Activated CD4-positive, alpha-beta memory T cell treated with anti-CD3 and anti-CD28 coated beads, Interleukin-2, amount 10 ng/mL, durations not matched to agents 7 days and 5 days (primary cell): ENCODE measurements around the gene COPZ2. TPM values are rescaled to one million over a fixed set of nuclear protein-coding genes. Genes with fewer than 3 reads are reported as not detected.
A peak's percentile ranks its signal among the peaks of the same experiment; 100 is the strongest.

Source experiments
- CTCF ChIA-PET: fragments of 350-600 bp; sonication (Branson Sonifier 250); formaldehyde crosslinking; loops from one replicate; lab custom pipeline; 2021; ENCODE audit warnings: antibody characterized with exemption, inconsistent platforms; lab: Charles Lee
- POLR2A ChIA-PET: fragments of 350-600 bp; sonication (Branson Sonifier 250); formaldehyde crosslinking; loops from one replicate; lab custom pipeline; 2021; ENCODE audit warnings: antibody characterized with exemption; lab: Charles Lee
- DNase-seq: peaks from one replicate; pipeline ENCODE4 v3.0.0-alpha.2; 2020
- H3K27ac Mint-ChIP-seq: one replicate; pipeline ENCODE4 v1.8.0; 2021; ENCODE audit warnings: mild to moderate bottlenecking, mixed read lengths
- H3K27me3 Mint-ChIP-seq: one replicate; pipeline ENCODE4 v1.8.0; 2021; ENCODE audit warnings: mixed read lengths
- H3K36me3 Mint-ChIP-seq: one replicate; pipeline ENCODE4 v1.8.0; 2021; ENCODE audit warnings: low read depth, mixed read lengths
- H3K4me1 Mint-ChIP-seq: one replicate; pipeline ENCODE4 v1.8.0; 2021; ENCODE audit warnings: mixed read lengths
- H3K4me3 Mint-ChIP-seq: one replicate; pipeline ENCODE4 v1.8.0; 2021; ENCODE audit warnings: mild to moderate bottlenecking, mixed read lengths
- H3K9me3 Mint-ChIP-seq: one replicate; pipeline ENCODE4 v1.8.0; 2021; ENCODE audit warnings: mixed read lengths
- total RNA-seq, 2 experiments: library from RNA; stranded (reverse); gene quantifications; one replicate each; pipeline ENCODE4 v1.2.3, GENCODE V29; 2021

The COPZ2 gene
- total RNA-seq, 2 experiments from 2014 or later: 7.4 to 11.5 TPM

DNA sequence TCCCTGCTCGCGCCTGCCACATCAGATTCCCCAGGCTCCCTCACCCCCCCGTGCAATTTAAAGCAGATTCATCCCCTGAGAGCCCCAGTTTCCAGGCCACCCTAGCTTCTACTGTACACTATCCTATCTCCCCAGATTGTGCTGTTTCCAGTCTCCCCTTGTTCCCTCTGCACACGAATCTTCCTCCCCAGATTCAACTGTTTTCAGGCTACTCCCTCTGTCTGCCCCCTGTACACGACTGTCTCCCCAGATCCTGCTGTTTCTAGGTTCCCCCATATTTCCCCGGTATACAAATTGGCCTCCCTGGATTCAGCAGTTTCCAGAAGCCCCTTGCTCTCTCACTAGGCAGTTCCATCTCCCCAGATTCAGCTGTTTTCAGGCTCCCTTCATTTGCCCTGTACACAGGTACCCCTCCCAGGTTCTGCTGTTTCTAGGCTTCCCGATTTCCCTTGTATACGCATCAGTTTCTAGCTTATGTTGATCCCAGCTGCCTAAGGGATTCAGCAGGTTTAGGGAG is 22.9 kb downstream of the COPZ2 start:
- Mint-ChIP-seq H3K9me3 (no peaks in the 10 kb centered on the region), H3K36me3 (no peaks in the 10 kb centered on the region), H3K27me3 (peaks cover 36% of the 10 kb centered on the region), H3K4me3 (no peak overlapping the region), H3K4me1 (peaks cover 38% of the 10 kb centered on the region), H3K27ac (no peak overlapping the region)
- CTCF ChIA-PET: interaction anchor here (0.7 to 13.2 kb wide), 7 partner anchors 11 to 68 kb away, joined by 3 to 185 read pairs (median 7); partner anchors contain the start of gene CDK5RAP3
- POLR2A ChIA-PET: interaction anchor here (1.8 to 4.4 kb wide), 2 partner anchors 43 to 119 kb away, joined by 6 to 22 read pairs; partner anchors contain the start of genes CDK5RAP3 and SP2
- DNase-seq: no peak

DNA sequence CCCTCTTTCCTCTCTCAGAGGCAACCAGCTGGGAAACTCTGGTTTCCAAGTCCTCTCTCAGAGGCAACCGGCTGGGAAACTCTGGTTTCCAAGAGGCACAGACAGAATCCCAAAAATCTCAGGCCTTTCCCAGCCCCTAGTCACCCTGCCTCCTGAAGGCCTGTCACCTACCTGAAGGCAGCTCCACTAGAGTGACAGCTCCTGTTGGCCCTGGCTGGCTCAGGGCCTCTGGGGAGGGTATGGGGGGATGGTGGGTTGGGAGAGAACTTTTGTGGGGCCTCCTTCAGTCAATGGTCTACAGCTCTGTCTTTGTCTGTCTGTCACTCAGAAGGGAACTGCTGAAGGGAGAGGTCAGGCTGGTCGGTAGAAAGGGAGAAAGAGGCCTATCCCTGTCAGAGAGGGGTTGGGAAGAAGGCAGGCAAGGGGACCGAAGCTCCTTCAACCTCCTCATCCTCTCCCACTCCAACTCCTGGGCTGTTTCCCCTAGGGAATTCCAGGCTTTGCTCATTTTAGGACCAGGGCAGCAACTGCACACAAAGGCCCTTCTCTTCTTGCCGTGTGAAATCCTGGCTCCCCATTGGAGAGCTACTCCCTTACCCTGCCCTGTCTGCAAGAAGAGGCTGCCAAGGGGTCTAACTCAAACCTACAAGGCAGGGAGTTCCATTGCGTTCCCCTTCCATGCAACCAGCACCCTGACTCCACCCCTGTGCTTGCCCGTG is 23.6 kb downstream of the COPZ2 start:
- no peak overlapping the region for H3K27ac Mint-ChIP-seq
- no peak for DNase-seq
- ChIA-PET CTCF (interaction anchor here (0.6 to 13.2 kb wide), 7 partner anchors 12 to 98 kb away, joined by 3 to 185 read pairs (median 3); partner anchors contain the start of gene CDK5RAP3), POLR2A (interaction anchor here (1.1 to 4.4 kb wide), 3 partner anchors 24 to 118 kb away, joined by 3 to 22 read pairs (median 6); partner anchors contain the start of genes CDK5RAP3 and SP2)
- H3K9me3 Mint-ChIP-seq: no peaks in the 10 kb centered on the region
- H3K4me1 Mint-ChIP-seq: peaks cover 38% of the 10 kb centered on the region
- no peak overlapping the region for H3K4me3 Mint-ChIP-seq
- H3K27me3 Mint-ChIP-seq: peaks cover 39% of the 10 kb centered on the region
- no peaks in the 10 kb centered on the region for H3K36me3 Mint-ChIP-seq

DNA sequence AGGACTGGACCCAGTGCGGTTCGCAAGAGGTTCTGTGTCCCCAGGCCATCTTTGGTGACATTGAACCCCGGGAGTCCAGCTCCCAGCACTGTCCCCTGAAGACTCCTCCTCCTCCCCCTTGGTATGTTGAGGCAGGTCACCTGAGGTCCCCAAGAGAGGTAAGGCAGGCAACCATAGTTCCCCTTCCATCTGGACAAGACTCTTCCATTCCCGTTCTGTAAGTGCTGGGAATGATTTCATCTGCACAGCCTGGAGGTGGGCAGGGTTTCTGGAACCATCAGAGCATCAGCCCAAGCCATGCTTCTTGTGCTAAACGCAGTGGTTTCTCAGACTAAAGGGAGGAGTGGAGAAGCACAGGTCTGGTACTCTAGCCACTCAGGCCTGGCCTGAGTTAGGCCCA is 24.9 kb downstream of the COPZ2 start:
- H3K4me1 Mint-ChIP-seq: peaks cover 28% of the 10 kb centered on the region
- H3K27me3 Mint-ChIP-seq: peaks cover 42% of the 10 kb centered on the region
- ChIA-PET POLR2A (interaction anchor here (1.2 to 4.4 kb wide), 5 partner anchors 37 to 307 kb away, joined by 3 to 22 read pairs (median 5); partner anchors contain the start of genes CDK5RAP3 and SNX11), CTCF (interaction anchor here (0.7 to 13.2 kb wide), 11 partner anchors 8 to 96 kb away, joined by 3 to 185 read pairs (median 8); partner anchors contain the start of gene CDK5RAP3)
- H3K9me3 Mint-ChIP-seq: no peaks in the 10 kb centered on the region
- peak overlapping the region; percentile 42 for H3K4me3 Mint-ChIP-seq
- no peak overlapping the region for H3K27ac Mint-ChIP-seq
- DNase-seq: no peak
- H3K36me3 Mint-ChIP-seq: no peaks in the 10 kb centered on the region

DNA sequence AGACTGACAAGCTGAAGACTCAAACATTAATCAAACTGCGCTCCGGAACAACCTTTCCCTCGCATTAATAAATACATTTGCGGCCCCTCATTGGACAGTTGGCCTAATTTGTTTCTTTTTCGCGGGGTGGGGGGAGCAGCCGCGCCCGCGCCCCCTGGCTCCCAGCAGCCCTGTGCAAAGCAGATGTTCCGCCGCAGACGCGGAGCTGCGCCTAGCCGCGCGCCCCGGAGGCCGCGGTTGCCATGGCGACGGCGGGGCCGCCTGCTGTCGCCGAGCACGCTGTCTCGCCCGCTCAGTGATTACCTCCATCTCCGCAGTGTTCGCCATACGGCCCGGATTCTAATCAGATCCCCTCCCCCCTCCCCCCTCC is 25.5 kb downstream of the COPZ2 start:
- POLR2A ChIA-PET: interaction anchor here (0.5 to 4.4 kb wide), 7 partner anchors 29 to 320 kb away, joined by 3 to 22 read pairs (median 4); partner anchors contain the start of genes CDK5RAP3 and SNX11
- CTCF ChIA-PET: interaction anchor here (0.7 to 13.2 kb wide), 17 partner anchors 8 to 162 kb away, joined by 3 to 185 read pairs (median 6); partner anchors contain the start of genes CDK5RAP3 and SP6
- Mint-ChIP-seq H3K4me1 (peaks cover 23% of the 10 kb centered on the region), H3K4me3 (peak overlapping the region; percentile 73), H3K27me3 (peaks cover 46% of the 10 kb centered on the region), H3K9me3 (no peaks in the 10 kb centered on the region), H3K36me3 (no peaks in the 10 kb centered on the region), H3K27ac (no peak overlapping the region)
- peak; percentile 77 for DNase-seq

GRCh38 chr17:48011405-48012150 is 26.0 kb downstream of the COPZ2 start:
- Mint-ChIP-seq H3K4me3 (peak overlapping the region; percentile 73), H3K27me3 (peaks cover 49% of the 10 kb centered on the region), H3K36me3 (no peaks in the 10 kb centered on the region), H3K27ac (no peak overlapping the region), H3K4me1 (peaks cover 23% of the 10 kb centered on the region), H3K9me3 (no peaks in the 10 kb centered on the region)
- ChIA-PET CTCF (interaction anchor here (0.7 to 13.2 kb wide), 26 partner anchors 9 to 625 kb away, joined by 3 to 185 read pairs (median 5); partner anchors contain the start of genes CDK5RAP3 and SP6), POLR2A (interaction anchor here (0.5 to 4.4 kb wide), 8 partner anchors 28 to 320 kb away, joined by 3 to 22 read pairs (median 4); partner anchors contain the start of genes CDK5RAP3, NFE2L1 and SNX11)
- DNase-seq: peak; percentile 68

DNA sequence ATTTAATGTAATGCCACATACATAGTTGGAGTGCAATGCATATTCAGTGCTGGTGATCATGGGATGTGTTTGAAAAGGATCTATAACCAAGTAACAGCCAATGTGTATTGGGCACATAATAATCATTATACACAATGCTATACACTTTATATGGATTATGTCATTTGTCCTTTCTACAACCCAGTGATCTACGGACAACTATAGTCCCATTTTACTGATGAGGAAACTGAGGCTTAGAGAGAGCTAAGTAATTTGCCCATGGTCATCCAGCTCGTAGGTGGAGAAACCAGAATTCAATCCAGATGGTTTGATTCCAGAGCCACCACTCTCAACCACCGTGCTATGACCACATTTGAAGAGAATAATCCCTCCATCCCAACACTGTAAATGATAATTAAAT is 27.4 kb downstream of the COPZ2 start:
- peaks cover 21% of the 10 kb centered on the region for H3K4me1 Mint-ChIP-seq
- ChIA-PET POLR2A (interaction anchor here (4.4 kb wide), 1 partner anchor 38 kb away, joined by 22 read pairs; the partner anchor contains the start of gene CDK5RAP3), CTCF (interaction anchor here (0.6 to 13.2 kb wide), 15 partner anchors 10 to 626 kb away, joined by 3 to 185 read pairs (median 6); partner anchors contain the start of gene CDK5RAP3)
- DNase-seq: no peak
- H3K27me3 Mint-ChIP-seq: peaks cover 49% of the 10 kb centered on the region
- H3K27ac Mint-ChIP-seq: no peak overlapping the region
- H3K9me3 Mint-ChIP-seq: no peaks in the 10 kb centered on the region
- H3K4me3 Mint-ChIP-seq: no peak overlapping the region
- no peaks in the 10 kb centered on the region for H3K36me3 Mint-ChIP-seq

- Mint-ChIP-seq H3K9me3 (no peaks in the 10 kb centered on the region), H3K4me1 (peaks cover 31% of the 10 kb centered on the region), H3K36me3 (no peaks in the 10 kb centered on the region), H3K27ac (no peak overlapping the region), H3K27me3 (peaks cover 36% of the 10 kb centered on the region), H3K4me3 (no peak overlapping the region)
- no peak for DNase-seq
- POLR2A ChIA-PET: no interaction called here
- CTCF ChIA-PET: interaction anchor here (1.0 to 1.1 kb wide), 2 partner anchors 14 to 36 kb away, joined by 3 to 4 read pairs; partner anchors contain the start of gene CDK5RAP3
Observed at GRCh38 chr17:48006936-48007709, 30.5 kb downstream of the COPZ2 start.

DNA sequence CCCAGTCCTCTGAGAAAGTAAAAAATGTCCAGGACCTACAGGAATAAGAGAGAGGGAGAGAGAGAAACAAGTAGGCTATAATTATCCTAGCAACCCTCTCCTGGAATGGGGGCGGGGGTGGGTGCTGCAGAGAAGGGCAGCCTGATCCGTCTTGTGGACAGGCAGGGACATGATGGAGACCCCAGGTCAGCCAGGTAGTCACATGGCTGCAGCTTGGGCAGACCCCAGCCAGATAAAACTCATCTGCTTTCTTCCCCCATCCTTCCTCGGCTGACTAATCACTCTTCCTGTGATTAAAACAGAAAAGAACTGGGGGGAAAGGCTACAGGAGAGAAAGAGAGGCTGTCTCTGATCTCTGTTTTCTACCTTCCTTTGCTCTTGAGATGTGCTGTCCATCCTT is 32.6 kb downstream of the COPZ2 start:
- H3K27me3 Mint-ChIP-seq: peaks cover 30% of the 10 kb centered on the region
- CTCF ChIA-PET: interaction anchor here (0.9 to 3.7 kb wide), 3 partner anchors 13 to 34 kb away, joined by 3 to 12 read pairs (median 3); partner anchors contain the start of gene CDK5RAP3

DNA sequence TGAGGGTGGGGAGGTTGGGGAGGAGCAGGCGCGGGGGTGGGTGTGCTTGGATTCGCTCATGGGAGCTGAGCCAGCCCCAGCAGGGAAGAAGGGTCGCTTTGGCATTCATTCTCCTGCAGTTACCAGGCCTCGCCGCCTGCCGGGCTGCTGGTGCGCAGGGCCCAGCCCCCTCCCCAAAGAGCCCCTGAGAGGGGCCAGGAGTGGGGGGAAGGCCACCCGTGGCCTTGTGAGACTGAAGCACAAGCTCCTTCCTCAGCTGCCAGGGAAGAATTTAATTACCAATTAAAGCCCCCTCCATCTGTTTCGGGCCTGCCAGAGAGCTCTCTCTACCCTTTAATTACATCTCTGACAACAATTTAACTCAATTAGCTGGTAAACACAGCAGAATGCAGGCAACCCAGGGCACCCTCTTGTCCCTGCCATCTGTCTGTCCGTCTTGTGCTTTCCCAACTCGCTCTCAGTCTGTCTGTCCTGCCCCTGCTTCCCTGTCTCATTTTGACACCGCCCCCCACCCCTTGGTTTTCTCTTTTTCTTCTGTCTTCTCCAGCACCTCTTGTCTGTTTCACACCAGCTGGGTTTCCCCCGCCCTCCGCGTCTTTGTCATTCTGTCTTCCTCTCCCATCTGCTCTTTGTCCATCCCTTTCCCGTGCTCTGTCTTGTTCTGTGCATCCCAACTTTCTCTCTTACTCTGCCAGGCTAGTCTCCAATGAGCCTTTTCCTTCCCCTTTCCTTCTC is 34.0 kb downstream of the COPZ2 start:
- H3K9me3 Mint-ChIP-seq: no peaks in the 10 kb centered on the region
- H3K36me3 Mint-ChIP-seq: no peaks in the 10 kb centered on the region
- ChIA-PET CTCF (interaction anchor here (0.5 to 3.7 kb wide), 7 partner anchors 14 to 577 kb away, joined by 3 to 12 read pairs (median 3); partner anchors contain the start of gene CDK5RAP3), POLR2A (no interaction called here)
- H3K27ac Mint-ChIP-seq: no peak overlapping the region
- no peak for DNase-seq
- H3K27me3 Mint-ChIP-seq: peaks cover 29% of the 10 kb centered on the region
- no peak overlapping the region for H3K4me3 Mint-ChIP-seq
- peaks cover 25% of the 10 kb centered on the region for H3K4me1 Mint-ChIP-seq

More for the DNA sequence above, 32.6 kb downstream of the COPZ2 start:
- Mint-ChIP-seq H3K27ac (no peak overlapping the region), H3K4me1 (peaks cover 21% of the 10 kb centered on the region), H3K9me3 (no peaks in the 10 kb centered on the region), H3K4me3 (no peak overlapping the region), H3K36me3 (no peaks in the 10 kb centered on the region)
- DNase-seq: no peak
- POLR2A ChIA-PET: interaction anchor here (0.8 kb wide), 1 partner anchor 34 kb away, joined by 3 read pairs; the partner anchor contains the start of gene CDK5RAP3

- Mint-ChIP-seq H3K4me1 (peaks cover 25% of the 10 kb centered on the region), H3K9me3 (no peaks in the 10 kb centered on the region), H3K36me3 (no peaks in the 10 kb centered on the region), H3K27me3 (peaks cover 26% of the 10 kb centered on the region), H3K4me3 (no peak overlapping the region), H3K27ac (no peak overlapping the region)
- CTCF ChIA-PET: interaction anchor here (1.0 to 3.7 kb wide), 4 partner anchors 8 to 62 kb away, joined by 3 to 12 read pairs (median 6); partner anchors contain the start of genes CDK5RAP3 and PNPO
- POLR2A ChIA-PET: no interaction called here
- no peak for DNase-seq
Observed at GRCh38 chr17:48002916-48003416, 34.6 kb downstream of the COPZ2 start.
